HepG2 (cell line): Measurements from ENCODE around the gene PTGIS. TPM values are rescaled to one million over a fixed set of nuclear protein-coding genes. Genes with fewer than 3 reads are reported as not detected.

ENCODE experiments used
- ATAC-seq: fragments of 200-7000 bp; cut with Tn5 transposase; 3 replicates; pipeline ENCODE4 v1.9.1; 2020; ENCODE audit warnings: mild to moderate bottlenecking, moderate library complexity
- BruUV-seq: library from RNA; stranded (reverse); fragments of 400-500 nt; replicated peaks from 2 replicates; lab custom pipeline; 2021; lab: Mats Ljungman, UMichigan
- CTCF ChIA-PET: fragments of 300-600 bp; formaldehyde crosslinking; extraction: SDS; loops from one replicate; lab custom pipeline; 2021; ENCODE audit warnings: low total read pairs, inconsistent platforms, low intra/inter-chr PET ratio; lab: Yijun Ruan, JAX
- POLR2A ChIA-PET: fragments of 350-600 bp; sonication (Branson Sonifier 250); formaldehyde crosslinking; loops from one replicate; lab custom pipeline; 2020; ENCODE audit warnings: antibody characterized with exemption, inconsistent platforms; lab: Yijun Ruan, JAX
- DNase-seq: peaks from one replicate; pipeline ENCODE4 v3.0.0-alpha.2; 2015; ENCODE audit warnings: low spot score
- FAIRE-seq: peaks from 3 replicates; lab custom pipeline; 2011; peaks lifted over from hg19 to GRCh38; lab: Jason Lieb, UNC
- H2AFZ ChIP-seq: one replicate; pipeline ENCODE4 v1.6.1; 2011; ENCODE audit warnings: low read length, inconsistent platforms
- H3K27ac ChIP-seq: fragments of 300-600 bp; 3 replicates; pipeline ENCODE4 v1.8.0; 2011; ENCODE audit warnings: mixed run types, mild to moderate bottlenecking, mixed read lengths, low read length, inconsistent platforms; ENCODE audit not compliant: insufficient read depth; ENCODE audit errors: extremely low read length
- H3K27me3 ChIP-seq, 2 experiments: fragments of 200-600 bp in 1 of 2; 2 replicates in 1 of 2; 3 replicates in 1 of 2; pipeline versions ENCODE4 v1.6.0 to v1.8.0; 2011; ENCODE audit warnings: low read length in 2 of 2, mild to moderate bottlenecking in 2 of 2, moderate library complexity in 2 of 2, inconsistent platforms in 1 of 2; ENCODE audit not compliant: insufficient read depth in 2 of 2, control insufficient read depth in 1 of 2
- H3K36me3 ChIP-seq, 2 experiments: fragments of 200-600 bp in 1 of 2; replicated peaks in 1 of 2; 2 replicates in 1 of 2; 3 replicates in 1 of 2; pipeline versions ENCODE4 v1.5.1 to v1.8.0; 2011; ENCODE audit warnings: low read length in 2 of 2, inconsistent platforms in 1 of 2; ENCODE audit not compliant: insufficient read depth in 2 of 2, control insufficient read depth in 1 of 2
- H3K4me1 ChIP-seq: 2 replicates; pipeline ENCODE4 v1.5.1; 2012; ENCODE audit warnings: low read length, inconsistent platforms; ENCODE audit not compliant: insufficient read depth
- H3K4me2 ChIP-seq: 2 replicates; pipeline ENCODE4 v1.6.0; 2011; ENCODE audit warnings: low read depth, low read length, inconsistent platforms
- H3K4me3 ChIP-seq, 3 experiments: fragments of 200-600 bp in 1 of 3; sonication (generic), shearing (Covaris generic) in 1 of 3; replicated peaks in 1 of 3; 2 replicates each; pipeline ENCODE4 v1.5.1; 2011 to 2016; ENCODE audit warnings: low read length in 3 of 3, inconsistent platforms in 2 of 3, low read depth in 2 of 3, mild to moderate bottlenecking in 2 of 3, control low read depth in 1 of 3, mixed read lengths in 1 of 3; ENCODE audit not compliant: insufficient read depth in 1 of 3
- H3K79me2 ChIP-seq: one replicate; pipeline ENCODE4 v1.6.1; 2011; ENCODE audit warnings: low read length, inconsistent platforms; ENCODE audit not compliant: insufficient read depth
- H3K9ac ChIP-seq: 2 replicates; pipeline ENCODE4 v1.6.0; 2011; ENCODE audit warnings: mild to moderate bottlenecking, low read depth, low read length, inconsistent platforms; ENCODE audit not compliant: insufficient read depth
- H3K9me3 ChIP-seq: 2 replicates; pipeline ENCODE4 v1.5.1; 2012; ENCODE audit warnings: mild to moderate bottlenecking, low read length
- H4K20me1 ChIP-seq: 2 replicates; pipeline ENCODE4 v1.6.0; 2011; ENCODE audit warnings: inconsistent platforms, mild to moderate bottlenecking, low read length, moderate library complexity; ENCODE audit not compliant: insufficient read depth
- ATF7 ChIP-seq, 2 experiments: fragments of 450-650 bp in 1 of 2; sonication (generic) in 1 of 2; formaldehyde crosslinking in 1 of 2; IDR thresholded peaks; 2 replicates each; pipeline versions ENCODE4 v1.4.0 to v1.6.1; 2016 to 2020; ENCODE audit warnings: antibody characterized with exemption in 1 of 2, mild to moderate bottlenecking in 1 of 2, missing genetic modification reagents in 1 of 2
- ESRRA ChIP-seq: sonication (generic); formaldehyde crosslinking; IDR thresholded peaks from 2 replicates; pipeline ENCODE4 v1.5.1; 2020; ENCODE audit warnings: mild to moderate bottlenecking, low read depth, missing genetic modification reagents
- HDAC2 ChIP-seq: sonication (generic); formaldehyde crosslinking; IDR thresholded peaks from 2 replicates; pipeline ENCODE4 v1.4.0; 2020; ENCODE audit warnings: missing genetic modification reagents
- HNF1A ChIP-seq, 2 experiments: sonication (generic) in 1 of 2; formaldehyde crosslinking in 1 of 2; IDR thresholded peaks; 2 replicates each; pipeline versions ENCODE4 v1.4.0 to v1.6.1; 2016 to 2020; ENCODE audit warnings: borderline replicate concordance in 1 of 2, low read depth in 1 of 2, mild to moderate bottlenecking in 1 of 2, missing genetic modification reagents in 1 of 2
- KLF9 ChIP-seq: IDR thresholded peaks from 2 replicates; pipeline ENCODE4 v1.6.1; 2016; ENCODE audit warnings: low read depth
- MATR3 ChIP-seq: sonication (generic); formaldehyde crosslinking; IDR thresholded peaks from 2 replicates; pipeline ENCODE4 v1.4.0; 2020; ENCODE audit warnings: missing genetic modification reagents
- TCF12 ChIP-seq, 2 experiments: fragments of 450-650 bp in 1 of 2; sonication (generic) in 1 of 2; formaldehyde crosslinking in 1 of 2; IDR thresholded peaks; 2 replicates each; pipeline versions ENCODE4 v1.6.1 to v1.8.0; 2017 to 2022; ENCODE audit warnings: antibody characterized with exemption in 1 of 2, mild to moderate bottlenecking in 1 of 2, missing genetic modification reagents in 1 of 2, moderate library complexity in 1 of 2
- U2AF1 ChIP-seq: fragments of 200-400 bp; formaldehyde crosslinking; optimal IDR thresholded peaks from 2 replicates; pipeline ENCODE3; 2017; ENCODE audit warnings: mild to moderate bottlenecking, low read depth, low read length
- USF2 ChIP-seq, 2 experiments: sonication (generic) in 1 of 2; formaldehyde crosslinking in 1 of 2; IDR thresholded peaks; 2 replicates each; pipeline versions ENCODE4 v1.5.1 to v1.6.1; 2011 to 2020; ENCODE audit warnings: borderline replicate concordance in 1 of 2, low read depth in 1 of 2, low read length in 1 of 2, mild to moderate bottlenecking in 1 of 2, missing genetic modification reagents in 1 of 2, moderate library complexity in 1 of 2
- ZBTB7B ChIP-seq: sonication (generic); formaldehyde crosslinking; IDR thresholded peaks from 2 replicates; pipeline ENCODE4 v1.4.0; 2020; ENCODE audit warnings: missing genetic modification reagents
- ZNF143 ChIP-seq: sonication (generic); formaldehyde crosslinking; IDR thresholded peaks from 2 replicates; pipeline ENCODE4 v1.4.0; 2020; ENCODE audit warnings: missing genetic modification reagents
- ZNF883 ChIP-seq: sonication (generic); formaldehyde crosslinking; IDR thresholded peaks from 2 replicates; pipeline ENCODE4 v1.5.1; 2020; ENCODE audit warnings: mild to moderate bottlenecking, missing genetic modification reagents; ENCODE audit errors: not compliant biosample characterization
- WGBS: methylation state at CpG from one replicate; pipeline ENCODE4 v1.1.6; 2017; ENCODE audit warnings: low lambda C conversion rate; 5-methylcytosine and 5-hydroxymethylcytosine counted together
- in situ Hi-C: cut with HindIII; loops from 2 replicates; pipeline ENCODE4 v1.10.0; 2017; ENCODE audit warnings: low pct_unique_long_range_greater_than_20kb; ENCODE audit not compliant: extremely low pct_ligation_motif_present
- intact Hi-C: fragments of 100-400 bp; cut with micrococcal nuclease; formaldehyde crosslinking; loops from one replicate; pipeline ENCODE4 v1.10.0; 2022; ENCODE audit not compliant: unreplicated experiment
- polyA plus RNA-seq, 8 experiments: library from polyadenylated mRNA; depleted of rRNA in 3 of 8; stranded (reverse) in 7 of 8; unstranded in 1 of 8; fragments of >200 nt; fragmentation: Illumina TruSeq in 4 of 8; extraction: Trizol in 4 of 8; gene quantifications; 2 replicates each; pipeline versions ENCODE4 v1.2.1 to v1.2.3, GENCODE V29; 2011 to 2016; ENCODE audit warnings: low read depth in 4 of 8, missing spikeins in 1 of 8, mixed read lengths in 1 of 8; ENCODE audit not compliant: insufficient read depth in 1 of 8
- total RNA-seq, 5 experiments: library from RNA; depleted of rRNA; stranded (reverse); fragments of >200 nt; fragmentation: Illumina TruSeq; extraction: Trizol; gene quantifications; 2 replicates each; pipeline ENCODE4 v1.2.3, GENCODE V29; 2016; ENCODE audit warnings: low read depth in 1 of 5
- TF ChIP-seq, protein P1 (sequence below): IDR thresholded peaks from 2 replicates; pipeline ENCODE4 v1.6.1; 2016; ENCODE audit warnings: missing compliant biosample characterization, missing genetic modification reagents, borderline replicate concordance
- TF ChIP-seq, protein P2 (sequence below): sonication (generic); formaldehyde crosslinking; IDR thresholded peaks from 2 replicates; pipeline ENCODE4 v1.8.1; 2023; ENCODE audit warnings: missing genetic modification reagents, inconsistent platforms, borderline replicate concordance

The PTGIS gene
- total and polyA plus RNA-seq, 2 of the 13 experiments (the other 11 are each of a cell fraction or from before 2014, with no cell fraction given) = not detected

- Histone ChIP-seq H3K27ac (no peak overlapping the region), H3K9me3 (no peaks in the 10 kb centered on the region), H3K4me2 (no peak overlapping the region), H4K20me1 (no peaks in the 10 kb centered on the region), H3K36me3 (no peaks in the 10 kb centered on the region), H3K79me2 (no peaks in the 10 kb centered on the region), H2AFZ (no peak overlapping the region), H3K9ac (no peak overlapping the region), H3K4me3 (no peak overlapping the region), H3K27me3 (peaks cover 0 to 16% of the 10 kb centered on the region in 2 experiments; a peak in 3 of 5 replicates), H3K4me1 (no peaks in the 10 kb centered on the region)
- ChIA-PET POLR2A (no interaction called here), CTCF (no interaction called here)
- in situ Hi-C loops (no loop called here), intact Hi-C loops (no loop called here)
- DNase-seq (peak; percentile 57), ATAC-seq (peak; percentile 64), FAIRE-seq (peak; percentile 71)
- no TSS peak for BruUV-seq
- WGBS = 3% methylated on average over 3 of the region's 3 CpGs
- TF ChIP-seq ATF7 (IDR thresholded peaks at IDR 0.05) (no peak), ATF7 (CRISPR knock-in tag; IDR thresholded peaks at IDR 0.05) (no peak), KLF9 (CRISPR knock-in tag) (no peak), HNF1A (IDR thresholded peaks at IDR 0.05; ENCODE audit: low read depth) (no peak), HNF1A (CRISPR knock-in tag; IDR thresholded peaks at IDR 0.05; ENCODE audit: borderline replicate concordance) (no peak), MATR3 (CRISPR knock-in tag) (no peak), ZNF143 (CRISPR knock-in tag) (peak; percentile 88), HDAC2 (CRISPR knock-in tag) (no peak), ZNF883 (CRISPR knock-in tag) (no peak), USF2 (IDR thresholded peaks at IDR 0.05; ENCODE audit: low read depth, low read length) (peak; percentile 51; the same call in 1 of the 2 replicates), USF2 (CRISPR knock-in tag; IDR thresholded peaks at IDR 0.05; ENCODE audit: borderline replicate concordance) (peak; percentile 61; the same call in 1 of the 2 replicates), TCF12 (IDR thresholded peaks at IDR 0.05) (no peak), TCF12 (CRISPR knock-in tag; IDR thresholded peaks at IDR 0.05) (no peak), U2AF1 (no peak), ZBTB7B (CRISPR knock-in tag) (no peak), ESRRA (no peak)
- TF ChIP-seq, protein P1, sequence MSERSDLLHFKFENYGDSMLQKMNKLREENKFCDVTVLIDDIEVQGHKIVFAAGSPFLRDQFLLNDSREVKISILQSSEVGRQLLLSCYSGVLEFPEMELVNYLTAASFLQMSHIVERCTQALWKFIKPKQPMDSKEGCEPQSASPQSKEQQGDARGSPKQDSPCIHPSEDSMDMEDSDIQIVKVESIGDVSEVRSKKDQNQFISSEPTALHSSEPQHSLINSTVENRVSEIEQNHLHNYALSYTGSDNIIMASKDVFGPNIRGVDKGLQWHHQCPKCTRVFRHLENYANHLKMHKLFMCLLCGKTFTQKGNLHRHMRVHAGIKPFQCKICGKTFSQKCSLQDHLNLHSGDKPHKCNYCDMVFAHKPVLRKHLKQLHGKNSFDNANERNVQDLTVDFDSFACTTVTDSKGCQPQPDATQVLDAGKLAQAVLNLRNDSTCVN (CRISPR knock-in tag) = no peak
- TF ChIP-seq, protein P2, sequence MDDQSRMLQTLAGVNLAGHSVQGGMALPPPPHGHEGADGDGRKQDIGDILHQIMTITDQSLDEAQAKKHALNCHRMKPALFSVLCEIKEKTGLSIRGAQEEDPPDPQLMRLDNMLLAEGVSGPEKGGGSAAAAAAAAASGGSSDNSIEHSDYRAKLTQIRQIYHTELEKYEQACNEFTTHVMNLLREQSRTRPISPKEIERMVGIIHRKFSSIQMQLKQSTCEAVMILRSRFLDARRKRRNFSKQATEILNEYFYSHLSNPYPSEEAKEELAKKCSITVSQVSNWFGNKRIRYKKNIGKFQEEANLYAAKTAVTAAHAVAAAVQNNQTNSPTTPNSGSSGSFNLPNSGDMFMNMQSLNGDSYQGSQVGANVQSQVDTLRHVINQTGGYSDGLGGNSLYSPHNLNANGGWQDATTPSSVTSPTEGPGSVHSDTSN (CRISPR knock-in tag) = no peak
These were observed 66.0 kb downstream of the PTGIS start for GRCh38 chr20:49501917-49502316.
